Subcutaneous abdominal adipose tissue (tissue), 5 donors: ENCODE measurements around the gene POR.

Source experiments
- H3K27ac ChIP-seq: one replicate; pipeline ENCODE4 v1.7.0; 2013; ENCODE audit warnings: low read depth, mild to moderate bottlenecking, inconsistent platforms, low read length, moderate library complexity
- H3K27me3 ChIP-seq, 5 donors: one replicate each; pipeline ENCODE4 v1.7.0; 2013; ENCODE audit warnings: low read length in 5 of 5, inconsistent platforms in 1 of 5; ENCODE audit not compliant: control insufficient read depth in 5 of 5, insufficient read depth in 4 of 5
- H3K36me3 ChIP-seq, 5 donors: one replicate each; pipeline ENCODE4 v1.7.0; 2013; ENCODE audit warnings: low read length in 5 of 5; ENCODE audit not compliant: control insufficient read depth in 5 of 5, insufficient read depth in 5 of 5
- H3K4me1 ChIP-seq, 5 donors: one replicate each; pipeline ENCODE4 v1.7.0; 2013; ENCODE audit warnings: low read length in 5 of 5, mild to moderate bottlenecking in 3 of 5, moderate library complexity in 1 of 5; ENCODE audit not compliant: control insufficient read depth in 5 of 5, insufficient read depth in 5 of 5
- H3K4me3 ChIP-seq, 5 donors: one replicate each; pipeline ENCODE4 v1.7.0; 2013; ENCODE audit warnings: low read length in 5 of 5, low read depth in 1 of 5
- H3K9ac ChIP-seq, 5 donors: one replicate each; pipeline ENCODE4 v1.7.0; 2013; ENCODE audit warnings: low read length in 5 of 5, mild to moderate bottlenecking in 4 of 5, moderate library complexity in 3 of 5
- H3K9me3 ChIP-seq, 5 donors: one replicate each; pipeline ENCODE4 v1.7.0; 2013; ENCODE audit warnings: low read length in 5 of 5; ENCODE audit not compliant: control insufficient read depth in 5 of 5
- donor health status: healthy.
- donor health status: healthy.
- donor health status: healthy.
- donor health status: healthy.
- donor health status: healthy.

The POR gene

DNA sequence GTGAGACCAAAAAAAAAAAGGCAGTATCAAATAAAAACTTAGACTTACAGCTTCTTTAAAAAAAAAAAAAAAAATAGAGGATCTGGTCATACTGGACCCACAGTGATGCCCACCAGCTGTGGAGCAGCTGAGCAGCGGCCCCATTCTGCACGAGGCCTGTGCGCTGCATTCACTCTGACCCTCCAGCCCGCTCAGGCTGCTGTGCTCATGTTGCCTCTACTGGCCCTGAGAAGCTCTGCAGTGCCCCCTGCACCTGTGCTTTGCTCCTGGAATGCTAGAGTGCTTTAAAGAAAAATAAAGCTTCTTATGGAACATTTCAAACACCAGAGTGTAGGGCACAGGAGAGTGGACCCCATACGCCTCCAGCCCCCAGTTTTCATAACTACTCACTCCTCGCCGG is 46.3 kb downstream of the POR start:
- H3K4me1 ChIP-seq: peaks cover 17 to 43% (median 40%) of the 10 kb centered on the region in 5 donors
- H3K27ac ChIP-seq: peak overlapping the region; percentile 82
- H3K9me3 ChIP-seq: no peaks in the 10 kb centered on the region
- no peak overlapping the region for H3K4me3 ChIP-seq
- H3K36me3 ChIP-seq: peaks cover 5 to 51% (median 24%) of the 10 kb centered on the region in 5 donors
- no peak overlapping the region for H3K9ac ChIP-seq
- no peaks in the 10 kb centered on the region for H3K27me3 ChIP-seq

DNA sequence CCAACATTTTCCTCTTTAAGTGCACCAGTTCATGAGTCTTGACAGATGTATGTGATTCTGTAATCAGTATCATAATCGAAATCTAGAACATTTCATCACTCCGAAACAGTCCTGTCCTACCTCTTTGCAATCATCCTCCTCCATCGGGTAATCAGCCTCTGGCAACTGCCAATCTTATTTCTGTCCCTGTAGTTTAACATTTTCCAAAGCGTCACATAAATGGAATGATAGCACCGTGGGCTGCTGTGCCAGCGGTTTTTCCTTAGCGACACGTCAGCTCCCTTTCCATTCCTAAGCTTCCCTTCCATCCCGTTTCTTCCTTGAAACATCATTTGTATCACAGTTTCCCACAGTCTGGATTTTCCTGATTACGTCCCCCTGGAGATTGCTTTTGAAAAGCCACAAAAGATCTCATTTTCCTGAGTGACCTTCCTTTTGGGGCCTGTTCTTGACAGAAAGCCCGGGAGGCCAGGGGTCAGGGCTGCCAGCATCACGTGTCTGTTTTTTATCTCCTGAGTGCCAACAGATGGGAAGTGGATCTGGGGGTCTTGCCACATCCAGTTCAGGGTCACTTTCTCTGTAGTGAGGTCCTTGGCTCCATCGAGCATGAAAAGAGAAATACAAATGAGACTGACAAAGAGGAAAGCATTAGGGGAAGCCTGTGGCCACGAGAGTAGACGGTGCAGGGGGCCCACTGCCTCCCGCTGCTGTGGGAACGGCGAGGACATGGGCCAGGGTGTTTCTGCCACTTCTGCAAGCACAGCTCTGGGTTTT is 47.8 kb downstream of the POR start:
- Histone ChIP-seq H3K4me3 (no peak overlapping the region), H3K27me3 (no peaks in the 10 kb centered on the region), H3K4me1 (peaks cover 20 to 55% (median 47%) of the 10 kb centered on the region in 5 donors), H3K9ac (peak overlapping the region; percentile 11 to 75 (median 48)), H3K9me3 (no peaks in the 10 kb centered on the region), H3K36me3 (peaks cover 2 to 37% (median 14%) of the 10 kb centered on the region in 5 donors), H3K27ac (peak overlapping the region; percentile 82)

DNA sequence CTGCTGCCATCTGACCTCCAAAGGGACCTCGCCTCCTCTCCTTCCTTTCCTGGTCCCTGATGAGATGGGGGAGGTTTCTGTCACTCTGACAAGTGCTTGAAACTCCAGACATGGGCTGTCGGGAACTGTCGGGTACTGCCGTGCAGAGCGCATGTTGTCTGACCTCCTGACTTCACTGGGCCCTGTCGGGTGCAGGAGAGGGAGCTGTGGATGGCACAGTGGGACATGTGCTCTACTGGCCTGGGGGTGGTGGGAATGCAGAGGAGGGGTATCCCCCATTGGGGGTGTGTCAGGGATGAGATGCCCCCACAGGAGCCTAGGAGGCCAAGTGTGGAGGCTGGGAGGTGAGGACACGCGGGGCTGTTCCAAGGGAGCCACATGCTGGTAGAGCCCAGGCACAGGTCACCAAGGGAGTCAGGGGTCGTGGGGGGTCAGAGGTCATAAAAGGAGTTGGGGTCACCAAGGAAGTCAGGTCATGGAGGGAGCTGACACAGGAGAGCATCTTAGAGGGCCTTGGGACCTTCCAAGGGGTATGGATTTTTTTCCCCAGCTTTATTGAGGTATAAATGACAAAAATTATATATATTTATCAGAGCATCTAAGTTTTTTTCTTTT is 48.5 kb downstream of the POR start:
- H3K4me3 ChIP-seq: no peak overlapping the region
- H3K9ac ChIP-seq: peak overlapping the region; percentile 11 to 75 (median 44)
- H3K36me3 ChIP-seq: peaks cover 0 to 36% (median 9%) of the 10 kb centered on the region in 5 donors
- H3K27me3 ChIP-seq: no peaks in the 10 kb centered on the region
- H3K27ac ChIP-seq: peak overlapping the region; percentile 82
- peaks cover 26 to 61% (median 54%) of the 10 kb centered on the region in 5 donors for H3K4me1 ChIP-seq
- no peaks in the 10 kb centered on the region for H3K9me3 ChIP-seq

DNA sequence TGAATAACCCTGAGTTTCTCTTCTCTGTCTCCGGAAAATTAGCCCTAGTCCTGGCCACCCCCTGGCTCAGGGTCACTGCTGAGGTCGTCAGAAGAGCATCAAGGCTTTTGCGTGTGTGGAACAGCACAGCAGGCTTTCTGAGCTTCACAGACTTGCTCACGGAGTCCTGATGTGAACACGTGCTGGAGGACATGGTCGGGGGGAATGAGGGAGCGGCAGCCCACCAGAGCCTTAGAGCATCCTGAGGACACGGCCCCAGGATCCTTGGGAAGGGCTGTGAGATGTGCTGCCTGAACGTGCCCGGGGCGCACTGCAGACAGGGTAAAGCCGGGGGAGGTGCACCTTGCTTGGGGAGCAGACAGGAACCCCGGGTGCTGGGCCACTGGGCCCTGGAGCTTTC is 50.7 kb downstream of the POR start:
- Histone ChIP-seq H3K27ac (peak overlapping the region; percentile 85), H3K36me3 (peaks cover 0 to 24% (median 5%) of the 10 kb centered on the region in 5 donors), H3K9me3 (no peaks in the 10 kb centered on the region), H3K27me3 (no peaks in the 10 kb centered on the region), H3K4me3 (peak overlapping the region in 1 of 5 donors; percentile 32), H3K4me1 (peaks cover 31 to 74% (median 68%) of the 10 kb centered on the region in 5 donors), H3K9ac (peak overlapping the region in 3 of 5 donors; percentile 1 to 68 (median 15))

GRCh38 chr7:75966190-75966961 is 51.4 kb downstream of the POR start:
- peak overlapping the region; percentile 85 for H3K27ac ChIP-seq
- peaks cover 0 to 24% (median 5%) of the 10 kb centered on the region in 5 donors for H3K36me3 ChIP-seq
- no peaks in the 10 kb centered on the region for H3K27me3 ChIP-seq
- no peaks in the 10 kb centered on the region for H3K9me3 ChIP-seq
- H3K4me1 ChIP-seq: peaks cover 31 to 74% (median 72%) of the 10 kb centered on the region in 5 donors
- H3K9ac ChIP-seq: peak overlapping the region in 3 of 5 donors; percentile 15 to 74 (median 29)
- peak overlapping the region in 3 of 5 donors; percentile 10 to 36 (median 28) for H3K4me3 ChIP-seq

GRCh38 chr7:75967055-75967454 is 52.1 kb downstream of the POR start:
- peak overlapping the region; percentile 70 for H3K27ac ChIP-seq
- peaks cover 0 to 20% (median 4%) of the 10 kb centered on the region in 5 donors for H3K36me3 ChIP-seq
- peak overlapping the region in 4 of 5 donors; percentile 2 to 42 (median 36) for H3K4me3 ChIP-seq
- H3K9ac ChIP-seq: peak overlapping the region in 2 of 5 donors; percentile 29 to 74
- no peaks in the 10 kb centered on the region for H3K27me3 ChIP-seq
- H3K4me1 ChIP-seq: peaks cover 35 to 74% (median 73%) of the 10 kb centered on the region in 5 donors
- no peaks in the 10 kb centered on the region for H3K9me3 ChIP-seq

GRCh38 chr7:75967487-75967997 is 52.6 kb downstream of the POR start:
- Histone ChIP-seq H3K9me3 (no peaks in the 10 kb centered on the region), H3K9ac (peak overlapping the region in 2 of 5 donors; percentile 29 to 74), H3K4me3 (peak overlapping the region; percentile 29 to 42 (median 35)), H3K27me3 (no peaks in the 10 kb centered on the region), H3K27ac (peak overlapping the region; percentile 70), H3K36me3 (peaks cover 0 to 20% (median 4%) of the 10 kb centered on the region in 5 donors), H3K4me1 (peaks cover 39 to 74% (median 73%) of the 10 kb centered on the region in 5 donors)

GRCh38 chr7:75968012-75968411 is 53.1 kb downstream of the POR start:
- Histone ChIP-seq H3K27me3 (no peaks in the 10 kb centered on the region), H3K36me3 (peaks cover 0 to 20% (median 4%) of the 10 kb centered on the region in 5 donors), H3K4me3 (peak overlapping the region in 4 of 5 donors; percentile 25 to 39 (median 32)), H3K9ac (peak overlapping the region in 2 of 5 donors; percentile 6 to 74), H3K9me3 (no peaks in the 10 kb centered on the region), H3K4me1 (peaks cover 35 to 72% (median 70%) of the 10 kb centered on the region in 5 donors), H3K27ac (peak overlapping the region; percentile 70)

DNA sequence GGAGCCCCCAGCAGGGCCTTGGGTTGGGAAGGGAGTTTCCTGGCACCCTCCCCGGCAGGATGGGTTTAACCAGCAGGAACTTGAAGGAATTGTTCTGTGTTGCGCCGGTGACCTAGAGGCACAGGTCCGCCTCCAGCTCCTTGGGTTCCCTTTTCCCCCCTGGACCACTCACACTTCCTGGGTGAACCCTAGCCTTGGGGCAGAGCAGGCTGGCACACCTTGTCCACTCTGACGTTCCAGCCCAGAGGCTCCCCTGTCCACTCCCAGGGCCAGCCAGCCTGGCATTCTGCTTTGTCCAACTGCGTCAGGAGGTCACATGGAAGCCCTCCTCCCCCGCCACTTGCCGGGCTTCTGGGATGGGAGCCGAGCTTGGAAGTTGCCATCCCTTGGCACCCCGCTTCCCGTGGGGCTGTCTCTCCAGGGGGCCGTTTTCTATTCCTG is 53.6 kb downstream of the POR start:
- Histone ChIP-seq H3K36me3 (peaks cover 0 to 25% (median 5%) of the 10 kb centered on the region in 5 donors), H3K27me3 (no peaks in the 10 kb centered on the region), H3K9me3 (no peaks in the 10 kb centered on the region), H3K9ac (peak overlapping the region in 2 of 5 donors; percentile 6 to 41), H3K4me1 (peaks cover 31 to 68% (median 65%) of the 10 kb centered on the region in 5 donors), H3K27ac (peak overlapping the region; percentile 70), H3K4me3 (peak overlapping the region in 2 of 5 donors; percentile 25 to 27)
